Right lobe of liver (tissue), 6 donors: ENCODE results near the gene MT4. TPM values are rescaled to one million over a fixed set of nuclear protein-coding genes. Genes with fewer than 3 reads are reported as not detected.

Experiments
- ATAC-seq, 4 donors: fragments of 200-7000 bp; cut with Tn5 transposase; one replicate each; pipeline ENCODE4 v1.9.1; 2020; ENCODE audit warnings: mild to moderate bottlenecking in 4 of 4, moderate library complexity in 4 of 4
- DNase-seq, 3 donors: peaks; one replicate each; pipeline ENCODE4 v3.0.0-alpha.2; 2020
- H3K27ac ChIP-seq, 3 donors: fragments of 200-600 bp; one replicate each; pipeline ENCODE4 v1.8.0; 2022
- H3K27me3 ChIP-seq, 2 donors: fragments of 200-600 bp; one replicate each; pipeline ENCODE4 v1.8.0; 2022
- H3K36me3 ChIP-seq, 4 donors: fragments of 200-600 bp; sonication (generic) in 1 of 4; one replicate each; pipeline versions ENCODE4 v1.5.1 to v1.8.0; 2017 to 2022; ENCODE audit warnings: control low read depth in 1 of 4
- H3K4me1 ChIP-seq, 4 donors: fragments of 200-600 bp; sonication (generic) in 1 of 4; one replicate each; pipeline versions ENCODE4 v1.5.1 to v1.8.0; 2017 to 2022; ENCODE audit warnings: control low read depth in 1 of 4
- H3K4me3 ChIP-seq, 3 donors: fragments of 200-600 bp; one replicate each; pipeline ENCODE4 v1.8.0; 2022
- H3K9me3 ChIP-seq, 4 donors: fragments of 200-600 bp; sonication (generic) in 1 of 4; one replicate each; pipeline versions ENCODE4 v1.5.1 to v1.8.0; 2017 to 2022; ENCODE audit warnings: control low read depth in 1 of 4
- POLR2A ChIP-seq: fragments of 450-650 bp; IDR thresholded peaks from one replicate; pipeline ENCODE4 v1.6.1; 2017; ENCODE audit warnings: antibody characterized with exemption, mild to moderate bottlenecking
- WGBS: methylation state at CpG from one replicate; pipeline ENCODE4 v1.1.6; 2018; ENCODE audit warnings: low coverage, low lambda C conversion rate; ENCODE audit not compliant: insufficient coverage; ENCODE audit errors: missing lambda C conversion rate; 5-methylcytosine and 5-hydroxymethylcytosine counted together
- intact Hi-C, 2 donors: fragments of 100-400 bp; cut with DNase I; formaldehyde crosslinking; loops; one replicate each; pipeline versions ENCODE4 v1.11.2 to v1.14.1; 2022
- total RNA-seq, 6 experiments: library from RNA; depleted of rRNA in 2 of 6; stranded (reverse); fragments of >200 nt in 2 of 6; fragmentation: NEBNext Ultra II Directional in 3 of 6; extraction: Animal tissue kit (Norgen Biotek cat#: 25700) in 3 of 6; gene quantifications; one replicate each; pipeline versions ENCODE4 v1.1.0 to v1.2.4, GENCODE V29; 2016 to 2023
- TF ChIP-seq, protein P1 (sequence below), 4 donors: fragments of 200-600 bp in 3 of 4; fragments of 450-650 bp in 1 of 4; IDR thresholded peaks; one replicate each; pipeline versions ENCODE4 v1.5.1 to v1.8.0; 2016 to 2022; ENCODE audit warnings: antibody characterized with exemption in 4 of 4, mild to moderate bottlenecking in 2 of 4
- donor health status: DM: no; HTN: yes; CAD: no.
- donor health status: DM: no; HTN: no; CAD: no.
- donor health status: DM: no; HTN: no; CAD: no.
- donor health status: DM: no; HTN: yes; CAD: no.
- donor health status: DM: no; HTN: yes; CAD: no.

Gene MT4
- total RNA-seq, 6 experiments from 2014 or later, result not detected

DNA sequence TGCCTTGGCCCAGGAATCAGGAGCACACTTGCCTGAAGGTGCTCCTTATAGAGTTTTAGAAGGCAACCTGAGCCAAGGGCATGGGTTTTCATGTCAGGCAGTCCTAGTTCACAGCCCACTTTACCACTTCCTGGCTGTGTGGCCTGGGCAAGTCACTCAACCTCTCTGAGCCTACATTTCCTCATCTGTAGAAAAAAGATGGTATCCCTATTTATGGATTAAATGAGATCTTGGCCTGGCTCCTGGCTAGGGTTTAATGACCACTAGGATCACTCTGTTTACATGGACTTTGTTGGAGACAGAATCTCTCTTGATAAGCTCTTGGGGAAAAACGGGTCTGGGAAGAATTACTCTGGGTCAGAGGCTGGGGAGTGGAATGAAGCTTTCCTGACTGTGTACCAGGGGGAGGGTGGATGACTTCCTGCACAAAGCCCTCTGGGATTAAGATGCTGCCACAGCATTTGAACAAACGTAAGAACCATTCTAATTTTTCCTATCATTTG is 45.8 kb downstream of the MT4 start:
- 0% methylated on average over 2 of the region's 2 CpGs for WGBS
- Histone ChIP-seq H3K27me3 (no peaks in the 10 kb centered on the region), H3K9me3 (no peaks in the 10 kb centered on the region), H3K4me1 (peaks cover 0 to 32% (median 12%) of the 10 kb centered on the region in 4 donors), H3K27ac (peak overlapping the region; percentile 65 to 95 (median 84)), H3K36me3 (no peaks in the 10 kb centered on the region), H3K4me3 (peak overlapping the region in 2 of 3 donors; percentile 73 to 84)
- TF ChIP-seq, protein P1, sequence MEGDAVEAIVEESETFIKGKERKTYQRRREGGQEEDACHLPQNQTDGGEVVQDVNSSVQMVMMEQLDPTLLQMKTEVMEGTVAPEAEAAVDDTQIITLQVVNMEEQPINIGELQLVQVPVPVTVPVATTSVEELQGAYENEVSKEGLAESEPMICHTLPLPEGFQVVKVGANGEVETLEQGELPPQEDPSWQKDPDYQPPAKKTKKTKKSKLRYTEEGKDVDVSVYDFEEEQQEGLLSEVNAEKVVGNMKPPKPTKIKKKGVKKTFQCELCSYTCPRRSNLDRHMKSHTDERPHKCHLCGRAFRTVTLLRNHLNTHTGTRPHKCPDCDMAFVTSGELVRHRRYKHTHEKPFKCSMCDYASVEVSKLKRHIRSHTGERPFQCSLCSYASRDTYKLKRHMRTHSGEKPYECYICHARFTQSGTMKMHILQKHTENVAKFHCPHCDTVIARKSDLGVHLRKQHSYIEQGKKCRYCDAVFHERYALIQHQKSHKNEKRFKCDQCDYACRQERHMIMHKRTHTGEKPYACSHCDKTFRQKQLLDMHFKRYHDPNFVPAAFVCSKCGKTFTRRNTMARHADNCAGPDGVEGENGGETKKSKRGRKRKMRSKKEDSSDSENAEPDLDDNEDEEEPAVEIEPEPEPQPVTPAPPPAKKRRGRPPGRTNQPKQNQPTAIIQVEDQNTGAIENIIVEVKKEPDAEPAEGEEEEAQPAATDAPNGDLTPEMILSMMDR (IDR thresholded peaks at IDR 0.05), result no peak
- TF ChIP-seq POLR2A, result no peak
- intact Hi-C loops, result no loop called here
- ATAC-seq (peak; percentile 0 to 6 (median 1)), DNase-seq (no peak)

DNA sequence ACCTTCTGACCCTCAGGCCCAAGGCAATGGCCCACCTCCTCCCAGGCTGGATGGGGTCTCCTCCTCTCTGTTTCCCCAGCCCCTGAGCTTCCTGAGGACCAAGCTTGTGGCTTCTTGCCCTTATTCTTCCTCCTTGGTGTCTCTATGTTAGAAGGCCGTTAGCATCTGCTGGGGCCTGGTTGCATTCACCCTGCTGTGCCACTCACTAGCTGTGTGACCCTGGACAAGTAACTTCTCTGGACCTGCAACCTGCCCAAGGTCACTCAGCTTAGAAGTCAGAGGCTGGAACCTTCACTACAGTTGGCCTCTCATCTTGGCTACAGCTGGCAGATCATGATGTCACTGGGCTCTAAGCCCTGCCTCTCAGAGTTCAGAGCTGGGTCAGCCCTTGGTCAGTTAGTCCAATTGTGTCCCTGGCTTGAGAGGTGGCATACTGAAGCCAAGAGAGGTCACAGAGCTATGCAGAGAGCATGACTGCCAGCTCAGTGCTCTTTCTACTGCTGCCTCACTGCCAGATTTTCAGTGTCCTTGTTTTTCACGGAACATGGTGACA is 46.5 kb downstream of the MT4 start:
- H3K9me3 ChIP-seq, result no peaks in the 10 kb centered on the region
- TF ChIP-seq, protein P1 (IDR thresholded peaks at IDR 0.05), result no peak
- TF ChIP-seq POLR2A, result peak; percentile 66
- WGBS, result 17% methylated on average over 1 of the region's 2 CpGs
- no peaks in the 10 kb centered on the region for H3K27me3 ChIP-seq
- ATAC-seq (peak; percentile 41 to 67 (median 53)), DNase-seq (peak; percentile 76 to 95 (median 91))
- peak overlapping the region; percentile 65 to 95 (median 84) for H3K27ac ChIP-seq
- intact Hi-C loops, result no loop called here
- H3K4me3 ChIP-seq, result peak overlapping the region in 2 of 3 donors; percentile 73 to 84
- no peaks in the 10 kb centered on the region for H3K36me3 ChIP-seq
- H3K4me1 ChIP-seq, result peaks cover 0 to 25% (median 10%) of the 10 kb centered on the region in 4 donors

DNA sequence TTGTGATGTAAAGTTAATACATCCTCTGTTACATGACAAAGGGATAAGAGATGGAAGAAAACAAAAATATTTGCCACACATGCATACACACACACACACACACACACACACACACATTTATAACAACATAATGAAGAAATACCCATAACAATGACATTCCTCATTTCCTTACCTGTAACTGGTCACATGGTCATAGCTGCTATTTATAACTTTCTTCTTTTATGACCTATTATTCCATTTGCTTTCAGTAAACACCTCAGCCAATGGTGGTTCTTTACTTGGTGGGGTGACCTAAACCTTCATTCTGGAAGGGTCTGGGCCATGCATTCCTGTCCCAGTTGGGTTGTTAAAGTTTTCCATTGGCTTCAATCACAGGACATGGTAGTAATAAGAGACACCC is 48.8 kb downstream of the MT4 start:
- no peak for ATAC-seq
- H3K36me3 ChIP-seq, result no peaks in the 10 kb centered on the region
- no peak overlapping the region for H3K4me3 ChIP-seq
- no peaks in the 10 kb centered on the region for H3K27me3 ChIP-seq
- no peak overlapping the region for H3K27ac ChIP-seq
- peaks cover 0 to 27% (median 12%) of the 10 kb centered on the region in 4 donors for H3K4me1 ChIP-seq
- TF ChIP-seq, protein P1 (IDR thresholded peaks at IDR 0.05), result no peak
- TF ChIP-seq POLR2A, result no peak
- DNase-seq, result no peak
- intact Hi-C loops, result no loop called here
- H3K9me3 ChIP-seq, result no peaks in the 10 kb centered on the region

DNA sequence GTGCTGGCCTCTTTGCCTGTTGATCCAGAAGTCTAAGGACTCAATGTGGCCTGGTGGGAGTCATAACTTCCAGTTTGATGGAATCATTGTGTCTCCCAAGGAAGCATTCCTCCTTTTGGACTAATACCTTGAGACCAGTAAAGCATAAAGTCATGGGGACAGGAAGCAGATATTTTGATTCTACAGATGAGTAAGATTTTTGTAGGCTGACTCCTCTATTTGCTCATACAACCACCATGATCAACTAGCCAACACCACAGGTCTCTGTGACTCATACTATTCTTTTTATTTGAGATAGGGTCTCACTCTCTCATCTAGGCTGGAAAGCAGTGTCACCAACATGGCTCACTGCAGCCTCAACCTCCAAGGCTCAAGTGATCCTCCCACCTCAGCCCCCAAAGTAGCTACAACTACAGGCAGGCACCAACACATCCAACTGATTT is 49.7 kb downstream of the MT4 start:
- no peak for ATAC-seq
- Histone ChIP-seq H3K36me3 (no peaks in the 10 kb centered on the region), H3K4me3 (no peak overlapping the region), H3K4me1 (peaks cover 0 to 29% (median 12%) of the 10 kb centered on the region in 4 donors), H3K9me3 (no peaks in the 10 kb centered on the region), H3K27me3 (no peaks in the 10 kb centered on the region), H3K27ac (no peak overlapping the region)
- DNase-seq, result no peak
- intact Hi-C loops, result no loop called here
- TF ChIP-seq, protein P1 (IDR thresholded peaks at IDR 0.05), result no peak
- no peak for TF ChIP-seq POLR2A
